Neural cell (in vitro differentiated cells): ENCODE data around the gene ATP7B. TPM values are rescaled to one million over a fixed set of nuclear protein-coding genes. Genes with fewer than 3 reads are reported as not detected.

Source experiments
- H2AFZ ChIP-seq: fragments of 200-600, 300-800 bp; sonication (generic), shearing (Covaris generic); 2 replicates; pipeline ENCODE4 v1.6.0; 2014; ENCODE audit warnings: low read depth, mild to moderate bottlenecking, antibody characterized with exemption, low read length, moderate library complexity
- H3F3A ChIP-seq: fragments of 200-600 bp; shearing (Covaris generic); 2 replicates; pipeline ENCODE4 v1.6.1; 2016; ENCODE audit warnings: mild to moderate bottlenecking, moderate library complexity, mixed read lengths, antibody characterized with exemption, low read length; ENCODE audit not compliant: insufficient read depth, poor library complexity, severe bottlenecking
- H3K27ac ChIP-seq: fragments of 200-600, 300-800 bp; sonication (generic), shearing (Covaris generic); 2 replicates; pipeline ENCODE4 v1.5.1; 2014; ENCODE audit warnings: mild to moderate bottlenecking, low read length, moderate library complexity
- H3K27me3 ChIP-seq: fragments of 300-800, 200-600 bp; sonication (generic), shearing (Covaris generic); 2 replicates; pipeline ENCODE4 v1.6.0; 2014; ENCODE audit warnings: mild to moderate bottlenecking, low read depth, low read length, moderate library complexity; ENCODE audit not compliant: insufficient read depth
- H3K36me3 ChIP-seq: fragments of 300-800, 200-600 bp; sonication (generic), shearing (Covaris generic); 2 replicates; pipeline ENCODE4 v1.5.1; 2014; ENCODE audit warnings: mild to moderate bottlenecking, antibody characterized with exemption, low read length, moderate library complexity; ENCODE audit not compliant: insufficient read depth
- H3K4me2 ChIP-seq: fragments of 300-800, 200-600 bp; sonication (generic), shearing (Covaris generic); 2 replicates; pipeline ENCODE4 v1.6.0; 2014; ENCODE audit warnings: mild to moderate bottlenecking, low read length
- H3K4me3 ChIP-seq: fragments of 300-800, 200-600 bp; sonication (generic), shearing (Covaris generic); 2 replicates; pipeline ENCODE4 v1.5.1; 2014; ENCODE audit warnings: mild to moderate bottlenecking, low read length, moderate library complexity
- H3K79me2 ChIP-seq: fragments of 200-600 bp; shearing (Covaris generic); replicated peaks from 2 replicates; pipeline ENCODE4 v1.6.0; 2014; ENCODE audit warnings: mild to moderate bottlenecking, low read length, moderate library complexity; ENCODE audit not compliant: insufficient read depth
- H3K9ac ChIP-seq: fragments of 300-800, 200-600 bp; sonication (generic), shearing (Covaris generic); 2 replicates; pipeline ENCODE4 v1.6.1; 2016; ENCODE audit warnings: mild to moderate bottlenecking, low read length, mixed read lengths
- H3K9me2 ChIP-seq: fragments of 200-600 bp; shearing (Covaris generic); 2 replicates; pipeline ENCODE4 v1.6.1; 2016; ENCODE audit warnings: mild to moderate bottlenecking, low read length, mixed read lengths; ENCODE audit not compliant: insufficient read depth
- H3K9me3 ChIP-seq: fragments of 200-600, 300-800 bp; sonication (generic), shearing (Covaris generic); 2 replicates; pipeline ENCODE4 v1.6.1; 2016; ENCODE audit warnings: mild to moderate bottlenecking, mixed run types, low read length, moderate library complexity, mixed read lengths
- H4K20me1 ChIP-seq: fragments of 200-600 bp; shearing (Covaris generic); 2 replicates; pipeline ENCODE4 v1.6.1; 2016; ENCODE audit warnings: mild to moderate bottlenecking, mixed run types; ENCODE audit not compliant: insufficient read depth
- EP300 ChIP-seq: fragments of 450-650 bp; conservative IDR thresholded peaks from 2 replicates; pipeline ENCODE4 v1.6.1; 2014; ENCODE audit warnings: antibody characterized with exemption, mild to moderate bottlenecking, moderate library complexity; ENCODE audit not compliant: poor library complexity, severe bottlenecking
- EZH2 ChIP-seq: fragments of 200-600, 300-800 bp; shearing (Covaris generic), sonication (generic); IDR thresholded peaks from 2 replicates; pipeline ENCODE4 v1.6.1; 2014; ENCODE audit warnings: antibody characterized with exemption, low read length, borderline replicate concordance, mild to moderate bottlenecking; ENCODE audit not compliant: insufficient read depth, poor library complexity, severe bottlenecking
- MXI1 ChIP-seq: fragments of 450-650 bp; conservative IDR thresholded peaks from 2 replicates; pipeline ENCODE4 v1.6.1; 2014; ENCODE audit warnings: antibody characterized with exemption, mild to moderate bottlenecking; ENCODE audit not compliant: poor library complexity, severe bottlenecking
- POLR2AphosphoS5 ChIP-seq: IDR thresholded peaks from 2 replicates; pipeline ENCODE4 v1.6.1; 2012
- RAD21 ChIP-seq: fragments of 450-650 bp; conservative IDR thresholded peaks from 2 replicates; pipeline ENCODE4 v1.6.1; 2014; ENCODE audit warnings: antibody characterized with exemption, mild to moderate bottlenecking, moderate library complexity
- REST ChIP-seq: IDR thresholded peaks from 2 replicates; pipeline ENCODE4 v1.6.1; 2012; ENCODE audit warnings: borderline replicate concordance
- SMC3 ChIP-seq: fragments of 450-650 bp; conservative IDR thresholded peaks from 2 replicates; pipeline ENCODE4 v1.6.1; 2014; ENCODE audit warnings: antibody characterized with exemption, mild to moderate bottlenecking, moderate library complexity; ENCODE audit not compliant: poor library complexity
- TAF1 ChIP-seq: IDR thresholded peaks from 2 replicates; pipeline ENCODE4 v1.6.1; 2012; ENCODE audit warnings: low read depth
- polyA plus RNA-seq: library from polyadenylated mRNA; depleted of rRNA; stranded (reverse); fragments of >200 nt; gene quantifications from 2 replicates; pipeline ENCODE4 v1.2.3, GENCODE V29; 2014
- TF ChIP-seq, protein P1 (sequence below): fragments of 450-650 bp; IDR thresholded peaks from 2 replicates; pipeline ENCODE4 v1.5.1; 2014; ENCODE audit warnings: antibody characterized with exemption, mild to moderate bottlenecking, moderate library complexity; ENCODE audit not compliant: poor library complexity, severe bottlenecking

ATP7B gene
- polyA plus RNA-seq, 1 donor from 2014 or later = 6.3 TPM

- H3K4me3 ChIP-seq = no peak overlapping the region
- H3K9me3 ChIP-seq = no peaks in the 10 kb centered on the region
- H3K79me2 ChIP-seq = no peaks in the 10 kb centered on the region
- H3K36me3 ChIP-seq = no peaks in the 10 kb centered on the region
- no peak overlapping the region for H3K27ac ChIP-seq
- H3K4me2 ChIP-seq = no peak overlapping the region
- H4K20me1 ChIP-seq = no peaks in the 10 kb centered on the region
- TF ChIP-seq, protein P1, sequence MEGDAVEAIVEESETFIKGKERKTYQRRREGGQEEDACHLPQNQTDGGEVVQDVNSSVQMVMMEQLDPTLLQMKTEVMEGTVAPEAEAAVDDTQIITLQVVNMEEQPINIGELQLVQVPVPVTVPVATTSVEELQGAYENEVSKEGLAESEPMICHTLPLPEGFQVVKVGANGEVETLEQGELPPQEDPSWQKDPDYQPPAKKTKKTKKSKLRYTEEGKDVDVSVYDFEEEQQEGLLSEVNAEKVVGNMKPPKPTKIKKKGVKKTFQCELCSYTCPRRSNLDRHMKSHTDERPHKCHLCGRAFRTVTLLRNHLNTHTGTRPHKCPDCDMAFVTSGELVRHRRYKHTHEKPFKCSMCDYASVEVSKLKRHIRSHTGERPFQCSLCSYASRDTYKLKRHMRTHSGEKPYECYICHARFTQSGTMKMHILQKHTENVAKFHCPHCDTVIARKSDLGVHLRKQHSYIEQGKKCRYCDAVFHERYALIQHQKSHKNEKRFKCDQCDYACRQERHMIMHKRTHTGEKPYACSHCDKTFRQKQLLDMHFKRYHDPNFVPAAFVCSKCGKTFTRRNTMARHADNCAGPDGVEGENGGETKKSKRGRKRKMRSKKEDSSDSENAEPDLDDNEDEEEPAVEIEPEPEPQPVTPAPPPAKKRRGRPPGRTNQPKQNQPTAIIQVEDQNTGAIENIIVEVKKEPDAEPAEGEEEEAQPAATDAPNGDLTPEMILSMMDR = no peak
- TF ChIP-seq REST (no peak), POLR2AphosphoS5 (no peak), MXI1 (no peak), RAD21 (no peak), SMC3 (no peak), EZH2 (no peak), TAF1 (no peak), EP300 (no peak)
- H2AFZ ChIP-seq = no peak overlapping the region
- H3K27me3 ChIP-seq = no peaks in the 10 kb centered on the region
- H3K9me2 ChIP-seq = no peaks in the 10 kb centered on the region
- H3K9ac ChIP-seq = no peak overlapping the region
- no peaks in the 10 kb centered on the region for H3F3A ChIP-seq
These were observed 53.7 kb downstream of the ATP7B start for GRCh38 chr13:51957377-51958216.

DNA sequence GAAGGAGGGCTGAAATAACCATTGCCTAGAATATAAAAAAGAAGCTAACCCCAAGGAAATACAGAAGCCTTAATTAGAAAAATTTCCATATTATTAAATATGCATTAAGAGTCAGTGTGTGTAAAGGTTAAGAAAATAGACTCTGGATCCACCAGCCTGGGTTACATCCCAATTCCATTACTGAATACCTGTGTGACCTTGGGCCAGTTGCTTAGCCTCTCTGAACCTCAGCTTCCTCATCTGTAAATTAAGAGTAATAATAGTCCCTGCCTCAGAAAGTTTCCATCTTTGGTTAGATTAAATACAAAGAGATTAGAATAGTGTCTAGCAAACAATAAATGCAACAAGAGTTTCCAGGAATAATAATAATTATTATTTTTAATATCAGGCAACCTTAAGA lies 54.5 kb downstream of the ATP7B start:
- Histone ChIP-seq H2AFZ (no peak overlapping the region), H3K27me3 (no peaks in the 10 kb centered on the region), H3K4me3 (no peak overlapping the region), H3K9me2 (no peaks in the 10 kb centered on the region), H3K4me2 (no peak overlapping the region), H3F3A (no peaks in the 10 kb centered on the region), H3K9me3 (no peaks in the 10 kb centered on the region), H3K36me3 (no peaks in the 10 kb centered on the region), H3K9ac (no peak overlapping the region), H3K27ac (no peak overlapping the region), H3K79me2 (no peaks in the 10 kb centered on the region), H4K20me1 (no peaks in the 10 kb centered on the region)
- TF ChIP-seq TAF1 = no peak
- no peak for TF ChIP-seq EP300
